HTR-8/SVneo (cell line): ENCODE measurements around the gene TRPV4.
A peak's percentile ranks its signal among the peaks of the same experiment; 100 is the strongest.

Experiments used
- DNase-seq: peaks from one replicate; pipeline ENCODE4 v3.0.0; 2011; ENCODE audit warnings: low spot score, mixed read lengths; ENCODE audit not compliant: insufficient read length
- FAIRE-seq: peaks from 2 replicates; lab custom pipeline; 2011; peaks lifted over from hg19 to GRCh38; lab: Jason Lieb, UNC

TRPV4 gene

GRCh38 chr12:109810954-109811623 is 22.1 kb downstream of the TRPV4 start:
- FAIRE-seq: no peak

GRCh38 chr12:109808876-109809646 is 24.1 kb downstream of the TRPV4 start:
- DNase-seq (no peak), FAIRE-seq (peak; percentile 23)

More at GRCh38 chr12:109810954-109811623, 22.1 kb downstream of the TRPV4 start:
- no peak for DNase-seq

- DNase-seq (no peak), FAIRE-seq (no peak)
Measured at GRCh38 chr12:109807954-109808643, 25.1 kb downstream of the TRPV4 start.

GRCh38 chr12:109804820-109805761 is 28.1 kb downstream of the TRPV4 start:
- FAIRE-seq (peak; percentile 66), DNase-seq (peak; percentile 83)

- FAIRE-seq (no peak), DNase-seq (no peak)
Measured at GRCh38 chr12:109803678-109804077, 29.5 kb downstream of the TRPV4 start.

GRCh38 chr12:109802828-109803227 is 30.4 kb downstream of the TRPV4 start:
- no peak for FAIRE-seq
- DNase-seq: no peak

GRCh38 chr12:109800536-109800935 is 32.7 kb downstream of the TRPV4 start:
- DNase-seq (no peak), FAIRE-seq (no peak)

- DNase-seq (no peak), FAIRE-seq (no peak)
Measured at GRCh38 chr12:109798691-109799090, 34.5 kb downstream of the TRPV4 start.

- FAIRE-seq: no peak
- DNase-seq: no peak
Measured at GRCh38 chr12:109797905-109798669, 35.1 kb downstream of the TRPV4 start.

GRCh38 chr12:109796057-109796456 is 37.1 kb downstream of the TRPV4 start:
- DNase-seq (no peak), FAIRE-seq (no peak)

- no peak for DNase-seq
- FAIRE-seq: no peak
Measured at GRCh38 chr12:109795023-109795422, 38.2 kb downstream of the TRPV4 start.

GRCh38 chr12:109793826-109794501 is 39.2 kb downstream of the TRPV4 start:
- no peak for DNase-seq
- FAIRE-seq: no peak

- FAIRE-seq: no peak
- DNase-seq: no peak
Measured at GRCh38 chr12:109793411-109793810, 39.8 kb downstream of the TRPV4 start.

- DNase-seq (no peak), FAIRE-seq (no peak)
Measured at GRCh38 chr12:109792992-109793391, 40.2 kb downstream of the TRPV4 start.

- peak; percentile 16 for FAIRE-seq
- DNase-seq: no peak
Measured at GRCh38 chr12:109789526-109790048, 43.6 kb downstream of the TRPV4 start.

- DNase-seq (no peak), FAIRE-seq (no peak)
Measured at GRCh38 chr12:109786799-109787198, 46.4 kb downstream of the TRPV4 start.

- DNase-seq: no peak
- no peak for FAIRE-seq
Measured at GRCh38 chr12:109785854-109786253, 47.3 kb downstream of the TRPV4 start.

GRCh38 chr12:109783965-109784244 is 49.3 kb downstream of the TRPV4 start:
- DNase-seq: no peak
- FAIRE-seq: no peak
